B cell (primary cell): Measurements from ENCODE around the gene AFDN. TPM values are rescaled to one million over a fixed set of nuclear protein-coding genes. Genes with fewer than 3 reads are reported as not detected.

Source experiments
- ATAC-seq: fragments of 200-7000 bp; cut with Tn5 transposase; one replicate; pipeline ENCODE4 v1.10.0; 2021; ENCODE audit warnings: low read depth, mild to moderate bottlenecking, moderate number of reproducible peaks, moderate library complexity
- CTCF ChIA-PET: fragments of 350-600 bp; sonication (Branson Sonifier 250); formaldehyde crosslinking; loops from one replicate; lab custom pipeline; 2021; ENCODE audit warnings: antibody characterized with exemption, inconsistent platforms; lab: Charles Lee
- POLR2A ChIA-PET: fragments of 350-600 bp; sonication (Branson Sonifier 250); formaldehyde crosslinking; loops from one replicate; lab custom pipeline; 2021; ENCODE audit warnings: antibody characterized with exemption; lab: Charles Lee
- DNase-seq: peaks from one replicate; pipeline ENCODE4 v3.0.0; 2013
- H2AFZ ChIP-seq: 2 replicates; pipeline ENCODE4 v1.6.1; 2012; ENCODE audit warnings: mild to moderate bottlenecking, low read depth, low read length; ENCODE audit not compliant: insufficient read depth, poor library complexity, severe bottlenecking
- H3K27ac ChIP-seq, 2 donors: 1 replicate in 1 of 2; 2 replicates in 1 of 2; pipeline ENCODE4 v1.5.1; 2012 to 2013; ENCODE audit warnings: low read length in 2 of 2, mild to moderate bottlenecking in 2 of 2, moderate library complexity in 1 of 2
- H3K27me3 ChIP-seq, 4 experiments: fragments of 200-600 bp in 1 of 4; sonication (generic) in 1 of 4; replicated peaks in 1 of 4; 1 replicate in 2 of 4; 2 replicates in 2 of 4; pipeline versions ENCODE4 v1.6.1 to v1.7.0; 2013 to 2016; ENCODE audit warnings: low read length in 3 of 4, mild to moderate bottlenecking in 2 of 4, mixed read lengths in 1 of 4, moderate library complexity in 1 of 4; ENCODE audit not compliant: insufficient read depth in 4 of 4, control insufficient read depth in 3 of 4; ENCODE audit errors: control extremely low read depth in 1 of 4
- H3K36me3 ChIP-seq, 2 experiments: replicated peaks in 1 of 2; 1 replicate in 1 of 2; 2 replicates in 1 of 2; pipeline versions ENCODE4 v1.6.1 to v1.7.1; 2013; ENCODE audit warnings: low read length in 1 of 2; ENCODE audit not compliant: insufficient read depth in 2 of 2, control insufficient read depth in 1 of 2; ENCODE audit errors: control extremely low read depth in 1 of 2, extremely low read depth in 1 of 2
- H3K4me1 ChIP-seq, 2 donors: fragments of 200-600 bp in 1 of 2; sonication (generic) in 1 of 2; 1 replicate in 1 of 2; 2 replicates in 1 of 2; pipeline versions ENCODE4 v1.5.1 to v1.6.1; 2013 to 2017; ENCODE audit warnings: low read length in 2 of 2; ENCODE audit not compliant: control insufficient read depth in 2 of 2, insufficient read depth in 2 of 2
- H3K4me2 ChIP-seq: replicated peaks from 2 replicates; pipeline ENCODE3; 2012; ENCODE audit warnings: mild to moderate bottlenecking, low read depth, low read length; ENCODE audit not compliant: poor library complexity, severe bottlenecking
- H3K4me3 ChIP-seq, 5 experiments: fragments of 200-600 bp in 1 of 5; sonication (generic) in 1 of 5; 1 replicate in 3 of 5; 2 replicates in 2 of 5; pipeline versions ENCODE4 v1.5.1 to v1.7.0; 2011 to 2016; ENCODE audit warnings: low read length in 4 of 5, mild to moderate bottlenecking in 4 of 5, low read depth in 2 of 5, control low read depth in 1 of 5, moderate library complexity in 1 of 5; ENCODE audit not compliant: insufficient read depth in 1 of 5; ENCODE audit errors: control extremely low read depth in 1 of 5, extremely low read depth in 1 of 5
- H3K79me2 ChIP-seq: fragments of 200-600 bp; sonication (generic); one replicate; pipeline ENCODE4 v1.6.0; 2016; ENCODE audit warnings: low read length; ENCODE audit not compliant: control insufficient read depth, insufficient read depth
- H3K9ac ChIP-seq: fragments of 200-600 bp; sonication (generic); 2 replicates; pipeline ENCODE4 v1.6.1; 2017; ENCODE audit warnings: mild to moderate bottlenecking, low read length, moderate library complexity
- H3K9me3 ChIP-seq, 3 donors: one replicate each; pipeline versions ENCODE4 v1.6.1 to v1.7.1; 2013; ENCODE audit warnings: low read length in 2 of 3; ENCODE audit not compliant: control insufficient read depth in 2 of 3, insufficient read depth in 1 of 3; ENCODE audit errors: control extremely low read depth in 1 of 3
- H4K20me1 ChIP-seq: 2 replicates; pipeline ENCODE4 v1.6.0; 2012; ENCODE audit warnings: mild to moderate bottlenecking, low read length; ENCODE audit not compliant: insufficient read depth, control insufficient read depth, poor library complexity, severe bottlenecking
- H3K27ac Mint-ChIP-seq: one replicate; pipeline ENCODE4 v1.8.0; 2021; ENCODE audit warnings: mixed read lengths
- H3K27me3 Mint-ChIP-seq: one replicate; pipeline ENCODE4 v1.8.0; 2021; ENCODE audit warnings: mixed read lengths
- H3K4me1 Mint-ChIP-seq: one replicate; pipeline ENCODE4 v1.8.0; 2021; ENCODE audit warnings: mixed read lengths
- H3K4me3 Mint-ChIP-seq: one replicate; pipeline ENCODE4 v1.8.0; 2021; ENCODE audit warnings: mixed read lengths
- H3K9me3 Mint-ChIP-seq: one replicate; pipeline ENCODE4 v1.8.0; 2022; ENCODE audit warnings: mixed read lengths; ENCODE audit not compliant: insufficient read depth
- EZH2 ChIP-seq: IDR thresholded peaks from 2 replicates; pipeline ENCODE4 v1.6.1; 2012; ENCODE audit warnings: borderline replicate concordance, low read depth, mild to moderate bottlenecking, moderate library complexity, low read length; ENCODE audit not compliant: insufficient read depth, poor library complexity, severe bottlenecking
- WGBS: methylation state at CpG from one replicate; pipeline ENCODE4 v1.1.5; 2013; ENCODE audit warnings: missing lambda C conversion rate; ENCODE audit not compliant: insufficient coverage; 5-methylcytosine and 5-hydroxymethylcytosine counted together
- intact Hi-C: fragments of 100-400 bp; cut with micrococcal nuclease; formaldehyde crosslinking; loops from one replicate; pipeline ENCODE4 v1.10.0; 2022
- polyA plus RNA-seq: library from polyadenylated mRNA; depleted of rRNA; stranded (reverse); fragments of >200 nt; gene quantifications from 2 replicates; pipeline ENCODE4 v1.2.3, GENCODE V29; 2012
- total RNA-seq, 2 donors: library from RNA; stranded (reverse); fragments of 120-200 nt in 1 of 2; gene quantifications; 1 replicate in 1 of 2; 2 replicates in 1 of 2; pipeline versions ENCODE4 v1.2.3 to v1.2.4, GENCODE V29; 2013 to 2022
- TF ChIP-seq, protein P1 (sequence below): fragments of 200-600 bp; IDR thresholded peaks from one replicate; pipeline ENCODE4 v1.8.0; 2022; ENCODE audit warnings: antibody characterized with exemption, mild to moderate bottlenecking

The AFDN gene
- total and polyA plus RNA-seq, 2 donors (not counting 1 experiment from before 2014, with no cell fraction given), result 15.4 to 70.5 TPM

DNA sequence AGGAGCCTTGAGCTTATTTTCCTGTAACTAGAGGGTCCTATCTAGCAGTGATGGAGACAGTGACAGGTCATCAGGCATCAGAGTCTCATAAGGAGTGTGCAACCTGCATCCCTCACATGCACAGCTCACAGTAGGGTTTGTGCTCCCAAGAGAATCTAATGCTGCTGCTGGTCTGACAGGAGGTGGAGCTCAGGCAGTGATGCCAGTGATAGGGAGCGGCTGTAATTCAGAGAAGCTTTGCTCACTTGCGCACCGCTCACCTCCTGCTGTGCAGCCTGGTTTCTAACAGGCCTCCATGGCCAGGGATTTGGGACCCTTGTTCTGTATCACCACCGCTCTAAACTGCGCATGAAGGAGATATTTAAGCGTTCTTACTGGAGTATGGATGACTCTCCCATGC is 176.1 kb downstream of the AFDN start:
- Mint-ChIP-seq H3K9me3 (no peaks in the 10 kb centered on the region), H3K4me1 (no peaks in the 10 kb centered on the region), H3K4me3 (no peak overlapping the region), H3K27me3 (peaks cover 5% of the 10 kb centered on the region), H3K27ac (no peak overlapping the region)
- H2AFZ ChIP-seq, result no peak overlapping the region
- no peaks in the 10 kb centered on the region for H3K27me3 ChIP-seq
- no peak for TF ChIP-seq EZH2
- no peak for DNase-seq
- peaks cover 0 to 5% (median 0%) of the 10 kb centered on the region in 3 donors for H3K9me3 ChIP-seq
- POLR2A ChIA-PET, result no interaction called here
- 98% methylated on average over 4 of the region's 6 CpGs for WGBS
- no peaks in the 10 kb centered on the region for H3K36me3 ChIP-seq
- H3K27ac ChIP-seq, result no peak overlapping the region
- intact Hi-C loops, result no loop called here
- no peaks in the 10 kb centered on the region for H3K4me1 ChIP-seq
- H3K79me2 ChIP-seq, result no peaks in the 10 kb centered on the region
- H3K4me3 ChIP-seq, result no peak overlapping the region
- no peak overlapping the region for H3K9ac ChIP-seq
- no peaks in the 10 kb centered on the region for H4K20me1 ChIP-seq
- ATAC-seq, result no peak
- no peak overlapping the region for H3K4me2 ChIP-seq
- CTCF ChIA-PET, result no interaction called here

DNA sequence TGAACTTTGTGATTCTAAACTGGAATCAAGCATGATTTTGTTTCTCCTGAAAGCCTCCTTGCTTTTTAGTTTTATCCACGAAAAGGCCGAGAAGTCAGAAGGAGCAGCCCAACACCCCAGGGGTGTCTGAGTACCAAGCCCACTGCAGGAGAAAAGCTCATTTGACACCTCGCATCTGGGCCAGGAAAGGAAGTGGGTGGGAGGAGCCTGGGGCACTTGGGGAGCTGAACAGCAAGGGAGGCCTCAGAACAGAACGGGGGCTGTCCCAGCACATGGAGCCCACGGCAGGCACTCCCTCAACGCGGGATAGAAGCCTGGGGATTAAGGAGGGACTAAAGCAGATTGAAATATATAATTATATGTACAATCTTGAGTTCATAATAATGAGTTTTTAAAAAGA is 177.3 kb downstream of the AFDN start:
- TF ChIP-seq, protein P1, sequence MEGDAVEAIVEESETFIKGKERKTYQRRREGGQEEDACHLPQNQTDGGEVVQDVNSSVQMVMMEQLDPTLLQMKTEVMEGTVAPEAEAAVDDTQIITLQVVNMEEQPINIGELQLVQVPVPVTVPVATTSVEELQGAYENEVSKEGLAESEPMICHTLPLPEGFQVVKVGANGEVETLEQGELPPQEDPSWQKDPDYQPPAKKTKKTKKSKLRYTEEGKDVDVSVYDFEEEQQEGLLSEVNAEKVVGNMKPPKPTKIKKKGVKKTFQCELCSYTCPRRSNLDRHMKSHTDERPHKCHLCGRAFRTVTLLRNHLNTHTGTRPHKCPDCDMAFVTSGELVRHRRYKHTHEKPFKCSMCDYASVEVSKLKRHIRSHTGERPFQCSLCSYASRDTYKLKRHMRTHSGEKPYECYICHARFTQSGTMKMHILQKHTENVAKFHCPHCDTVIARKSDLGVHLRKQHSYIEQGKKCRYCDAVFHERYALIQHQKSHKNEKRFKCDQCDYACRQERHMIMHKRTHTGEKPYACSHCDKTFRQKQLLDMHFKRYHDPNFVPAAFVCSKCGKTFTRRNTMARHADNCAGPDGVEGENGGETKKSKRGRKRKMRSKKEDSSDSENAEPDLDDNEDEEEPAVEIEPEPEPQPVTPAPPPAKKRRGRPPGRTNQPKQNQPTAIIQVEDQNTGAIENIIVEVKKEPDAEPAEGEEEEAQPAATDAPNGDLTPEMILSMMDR, result no peak
- TF ChIP-seq EZH2, result no peak
- Mint-ChIP-seq H3K27me3 (no peaks in the 10 kb centered on the region), H3K4me3 (no peak overlapping the region), H3K27ac (no peak overlapping the region), H3K4me1 (no peaks in the 10 kb centered on the region), H3K9me3 (peaks cover 6% of the 10 kb centered on the region)
- 70% methylated on average over 3 of the region's 7 CpGs for WGBS
- Histone ChIP-seq H3K27ac (no peak overlapping the region), H3K4me3 (no peak overlapping the region), H4K20me1 (no peaks in the 10 kb centered on the region), H3K9me3 (peaks cover 0 to 5% (median 0%) of the 10 kb centered on the region in 3 donors), H3K79me2 (no peaks in the 10 kb centered on the region), H2AFZ (no peak overlapping the region), H3K27me3 (no peaks in the 10 kb centered on the region), H3K36me3 (no peaks in the 10 kb centered on the region), H3K4me2 (no peak overlapping the region), H3K9ac (no peak overlapping the region), H3K4me1 (no peaks in the 10 kb centered on the region)
- ATAC-seq (no peak), DNase-seq (no peak)
- intact Hi-C loops, result no loop called here
- ChIA-PET CTCF (no interaction called here), POLR2A (no interaction called here)
